ENCODE data around the gene LPAR6. TPM values are rescaled to one million over a fixed set of nuclear protein-coding genes. Genes with fewer than 3 reads are reported as not detected.

The LPAR6 gene
- total RNA-seq (2013) = 231 TPM
- polyA plus RNA-seq (10 to 100 TPM; 17.2 to 72.6 (median 62.1) TPM), polyA minus RNA-seq (33.0 and 70.6 TPM in 2 replicates), total RNA-seq (23.5 to 142 (median 67.1) reads per million in 11 experiments)

- peaks cover 51% of the 10 kb centered on the region for H3K79me2 ChIP-seq (ENCODE audit: insufficient read depth, low read length)
- no peaks in the 10 kb centered on the region for H3K27me3 Mint-ChIP-seq (ENCODE audit: low read depth in 3 of 3)
- peaks cover 9 to 27% of the 10 kb centered on the region in 2 donors for H3K36me3 ChIP-seq (replicated peaks in 1 of 2; ENCODE audit: control insufficient read depth in 1 of 2, insufficient read depth in 2 of 2, low read length in 2 of 2)
- no peaks in the 10 kb centered on the region for H3K27me3 ChIP-seq (ENCODE audit: control insufficient read depth in 2 of 2, insufficient read depth in 2 of 2, low read length in 2 of 2)
- peak within 1 kb of the TSS; percentile 61 to 100 (median 86) for H3K4me3 ChIP-seq (replicated peaks in 1 of 3; ENCODE audit: low read depth in 2 of 3, low read length in 3 of 3)
- no peak for TF ChIP-seq CTCF (IDR thresholded peaks at IDR 0.05)
- intact Hi-C loops (cut with micrococcal nuclease) = loop anchor here in 1 of 2 donors (5.0 kb wide), 1 partner anchor 34 kb away; no protein-coding TSS in a partner anchor
- H3K9ac ChIP-seq (ENCODE audit: insufficient read depth, low read length, poor library complexity, severe bottlenecking) = peak within 1 kb of the TSS; percentile 68
- peak within 1 kb of the TSS; percentile 83 to 95 (median 90) for H3K27ac Mint-ChIP-seq
- peaks cover 31% of the 10 kb centered on the region for H3K4me1 Mint-ChIP-seq
- peaks cover 6 to 17% (median 15%) of the 10 kb centered on the region in 7 donors for H3K9me3 Mint-ChIP-seq
- H3K27ac ChIP-seq (ENCODE audit: low read depth in 1 of 2, low read length in 2 of 2) = peak within 1 kb of the TSS in 1 of 2 donors; percentile 82
- peak; percentile 33 to 66 (median 63) for DNase-seq
- peak within 1 kb of the TSS; percentile 26 for H2AFZ ChIP-seq (ENCODE audit: insufficient read depth, low read depth, low read length, poor library complexity, severe bottlenecking)
- H3K9me3 ChIP-seq (replicated peaks in 1 of 2; ENCODE audit: control insufficient read depth in 1 of 2, insufficient read depth in 1 of 2, low read length in 2 of 2) = peaks cover 0 to 11% of the 10 kb centered on the region in 2 donors
- H3K4me2 ChIP-seq (replicated peaks; ENCODE audit: extremely low read depth, low read length, poor library complexity, severe bottlenecking) = peak within 1 kb of the TSS; percentile 75
- H3K4me3 Mint-ChIP-seq = peak within 1 kb of the TSS; percentile 79 to 93
- peaks cover 42 to 47% of the 10 kb centered on the region in 2 donors for H3K36me3 Mint-ChIP-seq
- 31% methylated on average over 2 of the region's 4 CpGs for WGBS (ENCODE audit: insufficient coverage)
- H4K20me1 ChIP-seq (ENCODE audit: insufficient read depth, low read length) = no peaks in the 10 kb centered on the region
- peaks cover 0 to 21% of the 10 kb centered on the region in 2 donors for H3K4me1 ChIP-seq (ENCODE audit: control insufficient read depth in 1 of 2, insufficient read depth in 2 of 2, low read length in 2 of 2)
Measured at GRCh38 chr13:48412881-48413351, at the start of gene LPAR6. LPAR6 (minus strand) TSS chr13:48413113; CDS start chr13:48412423, 690 bp downstream.

GRCh38 chr13:48457578-48458242 is 44.8 kb upstream of the LPAR6 start:
- Histone ChIP-seq H3K79me2 (ENCODE audit: insufficient read depth, low read length) (no peaks in the 10 kb centered on the region), H2AFZ (ENCODE audit: insufficient read depth, low read depth, low read length, poor library complexity, severe bottlenecking) (no peak overlapping the region), H3K27me3 (ENCODE audit: control insufficient read depth in 2 of 2, insufficient read depth in 2 of 2, low read length in 2 of 2) (no peaks in the 10 kb centered on the region), H3K27ac (ENCODE audit: low read depth in 1 of 2, low read length in 2 of 2) (peak overlapping the region in 1 of 2 donors; percentile 11), H3K4me2 (replicated peaks; ENCODE audit: extremely low read depth, low read length, poor library complexity, severe bottlenecking) (no peak overlapping the region), H3K9me3 (replicated peaks in 1 of 2; ENCODE audit: control insufficient read depth in 1 of 2, insufficient read depth in 1 of 2, low read length in 2 of 2) (no peaks in the 10 kb centered on the region), H4K20me1 (ENCODE audit: insufficient read depth, low read length) (no peaks in the 10 kb centered on the region), H3K36me3 (replicated peaks in 1 of 2; ENCODE audit: control insufficient read depth in 1 of 2, insufficient read depth in 2 of 2, low read length in 2 of 2) (peaks cover 57 to 87% of the 10 kb centered on the region in 2 donors), H3K4me1 (ENCODE audit: control insufficient read depth in 1 of 2, insufficient read depth in 2 of 2, low read length in 2 of 2) (no peaks in the 10 kb centered on the region), H3K9ac (ENCODE audit: insufficient read depth, low read length, poor library complexity, severe bottlenecking) (no peak overlapping the region), H3K4me3 (replicated peaks in 1 of 3; ENCODE audit: low read depth in 2 of 3, low read length in 3 of 3) (no peak overlapping the region)
- Mint-ChIP-seq H3K27ac (no peak overlapping the region), H3K36me3 (peaks cover 65 to 78% of the 10 kb centered on the region in 2 donors), H3K9me3 (peaks cover 0 to 3% (median 2%) of the 10 kb centered on the region in 7 donors), H3K4me1 (no peaks in the 10 kb centered on the region), H3K27me3 (ENCODE audit: low read depth in 3 of 3) (no peaks in the 10 kb centered on the region), H3K4me3 (no peak overlapping the region)
- 98% methylated on average over 27 of the region's 28 CpGs for WGBS (ENCODE audit: insufficient coverage)
- intact Hi-C loops (cut with micrococcal nuclease) = no loop called here
- DNase-seq = no peak
- TF ChIP-seq CTCF (IDR thresholded peaks at IDR 0.05) = no peak

All from CD14-positive monocyte (primary cell).